Activated naive CD4-positive, alpha-beta T cell treated with anti-CD3 and anti-CD28 coated beads, Interleukin-2, amount 50 U/mL, for 24 hours (primary cell): ENCODE measurements around the gene MAD2L1BP.
"Not testable (repeated sequence)": the region's sequence is repeated elsewhere in the genome, so short reads cannot be mapped to it uniquely, and the experiment has no call there.

Source experiments
- H3K27ac Mint-ChIP-seq: one replicate; pipeline ENCODE4 v1.8.0; 2021; ENCODE audit warnings: mild to moderate bottlenecking, mixed read lengths
- H3K27me3 Mint-ChIP-seq: one replicate; pipeline ENCODE4 v1.8.0; 2021; ENCODE audit warnings: mixed read lengths
- H3K36me3 Mint-ChIP-seq: one replicate; pipeline ENCODE4 v1.8.0; 2021; ENCODE audit warnings: mixed read lengths
- H3K4me1 Mint-ChIP-seq: one replicate; pipeline ENCODE4 v1.8.0; 2021; ENCODE audit warnings: mixed read lengths
- H3K4me3 Mint-ChIP-seq: one replicate; pipeline ENCODE4 v1.8.0; 2021; ENCODE audit warnings: mild to moderate bottlenecking, mixed read lengths
- H3K9me3 Mint-ChIP-seq: one replicate; pipeline ENCODE4 v1.8.0; 2021; ENCODE audit warnings: mixed read lengths

Gene MAD2L1BP

GRCh38 chr6:43636308-43636659 is 644 bp downstream of the MAD2L1BP start:
- Mint-ChIP-seq H3K27me3 (no peaks in the 10 kb centered on the region), H3K4me1 (peaks cover 46% of the 10 kb centered on the region), H3K9me3 (no peaks in the 10 kb centered on the region), H3K36me3 (peaks cover 11% of the 10 kb centered on the region), H3K4me3 (peak overlapping the region; percentile 100), H3K27ac (peak overlapping the region; percentile 97)

GRCh38 chr6:43639984-43640800 is 4.6 kb downstream of the MAD2L1BP start:
- H3K27me3 Mint-ChIP-seq, result no peaks in the 10 kb centered on the region
- no peak overlapping the region for H3K27ac Mint-ChIP-seq

GRCh38 chr6:43644940-43645612 is 9.4 kb downstream of the MAD2L1BP start, which contains the start of gene RSPH9:
RSPH9 (plus strand) TSS chr6:43645036; CDS start chr6:43645099, 63 bp downstream.
- Mint-ChIP-seq H3K27ac (peak within 1 kb of the TSS; percentile 2), H3K36me3 (peaks cover 10% of the 10 kb centered on the region), H3K4me3 (peak within 1 kb of the TSS; percentile 82), H3K27me3 (no peaks in the 10 kb centered on the region), H3K9me3 (no peaks in the 10 kb centered on the region), H3K4me1 (peaks cover 20% of the 10 kb centered on the region)

More at GRCh38 chr6:43639984-43640800, 4.6 kb downstream of the MAD2L1BP start:
- peak overlapping the region; percentile 16 for H3K4me3 Mint-ChIP-seq
- H3K9me3 Mint-ChIP-seq, result no peaks in the 10 kb centered on the region
- peaks cover 17% of the 10 kb centered on the region for H3K36me3 Mint-ChIP-seq
- H3K4me1 Mint-ChIP-seq, result peaks cover 45% of the 10 kb centered on the region

GRCh38 chr6:43645613-43645964 is 9.9 kb downstream of the MAD2L1BP start:
- Mint-ChIP-seq H3K27ac (peak overlapping the region; percentile 2), H3K4me1 (peaks cover 15% of the 10 kb centered on the region), H3K4me3 (peak overlapping the region; percentile 82), H3K27me3 (no peaks in the 10 kb centered on the region), H3K36me3 (peaks cover 7% of the 10 kb centered on the region), H3K9me3 (no peaks in the 10 kb centered on the region)

- peaks cover 10% of the 10 kb centered on the region for H3K4me1 Mint-ChIP-seq
- no peak overlapping the region for H3K4me3 Mint-ChIP-seq
These were observed 12.0 kb downstream of the MAD2L1BP start for GRCh38 chr6:43647613-43648012.

GRCh38 chr6:43648248-43648647 is 12.6 kb downstream of the MAD2L1BP start:
- no peaks in the 10 kb centered on the region for H3K9me3 Mint-ChIP-seq
- no peaks in the 10 kb centered on the region for H3K36me3 Mint-ChIP-seq
- H3K4me3 Mint-ChIP-seq, result no peak overlapping the region

More at GRCh38 chr6:43647613-43648012, 12.0 kb downstream of the MAD2L1BP start:
- Mint-ChIP-seq H3K27me3 (no peaks in the 10 kb centered on the region), H3K9me3 (no peaks in the 10 kb centered on the region), H3K36me3 (peaks cover 3% of the 10 kb centered on the region), H3K27ac (no peak overlapping the region)

GRCh38 chr6:43652822-43653221 is 17.2 kb downstream of the MAD2L1BP start:
- not testable (repeated sequence) for H3K9me3 Mint-ChIP-seq, H3K4me1 Mint-ChIP-seq, H3K27me3 Mint-ChIP-seq, H3K27ac Mint-ChIP-seq, H3K4me3 Mint-ChIP-seq, H3K36me3 Mint-ChIP-seq

More at GRCh38 chr6:43648248-43648647, 12.6 kb downstream of the MAD2L1BP start:
- Mint-ChIP-seq H3K27me3 (no peaks in the 10 kb centered on the region), H3K27ac (no peak overlapping the region), H3K4me1 (peaks cover 10% of the 10 kb centered on the region)

GRCh38 chr6:43657221-43657802 is 21.7 kb downstream of the MAD2L1BP start:
- H3K9me3 Mint-ChIP-seq, result no peaks in the 10 kb centered on the region
- peaks cover 3% of the 10 kb centered on the region for H3K4me1 Mint-ChIP-seq
- H3K36me3 Mint-ChIP-seq, result no peaks in the 10 kb centered on the region
- no peak overlapping the region for H3K4me3 Mint-ChIP-seq
- no peak overlapping the region for H3K27ac Mint-ChIP-seq
- no peaks in the 10 kb centered on the region for H3K27me3 Mint-ChIP-seq

- H3K27ac Mint-ChIP-seq, result no peak overlapping the region
- H3K9me3 Mint-ChIP-seq, result no peaks in the 10 kb centered on the region
- peaks cover 3% of the 10 kb centered on the region for H3K4me1 Mint-ChIP-seq
- no peak overlapping the region for H3K4me3 Mint-ChIP-seq
- H3K36me3 Mint-ChIP-seq, result no peaks in the 10 kb centered on the region
- no peaks in the 10 kb centered on the region for H3K27me3 Mint-ChIP-seq
These were observed 22.5 kb downstream of the MAD2L1BP start for GRCh38 chr6:43658161-43658560.

GRCh38 chr6:43662948-43663347 is 27.3 kb downstream of the MAD2L1BP start:
- H3K27ac Mint-ChIP-seq, H3K9me3 Mint-ChIP-seq, H3K36me3 Mint-ChIP-seq, H3K27me3 Mint-ChIP-seq, H3K4me3 Mint-ChIP-seq: not testable (repeated sequence)
- H3K4me1 Mint-ChIP-seq, result peaks cover 15% of the 10 kb centered on the region

- Mint-ChIP-seq H3K36me3 (no peaks in the 10 kb centered on the region), H3K27ac (no peak overlapping the region), H3K27me3 (no peaks in the 10 kb centered on the region), H3K4me3 (no peak overlapping the region), H3K9me3 (no peaks in the 10 kb centered on the region), H3K4me1 (peaks cover 15% of the 10 kb centered on the region)
These were observed 29.7 kb downstream of the MAD2L1BP start for GRCh38 chr6:43665376-43665775.

GRCh38 chr6:43666196-43666920 is 30.7 kb downstream of the MAD2L1BP start:
- Mint-ChIP-seq H3K4me3 (no peak overlapping the region), H3K27ac (peak overlapping the region; percentile 46), H3K36me3 (no peaks in the 10 kb centered on the region), H3K9me3 (no peaks in the 10 kb centered on the region), H3K4me1 (peaks cover 15% of the 10 kb centered on the region), H3K27me3 (no peaks in the 10 kb centered on the region)

GRCh38 chr6:43667245-43668150 is 31.9 kb downstream of the MAD2L1BP start:
- Mint-ChIP-seq H3K9me3 (no peaks in the 10 kb centered on the region), H3K4me1 (peaks cover 15% of the 10 kb centered on the region), H3K36me3 (no peaks in the 10 kb centered on the region), H3K4me3 (peak overlapping the region; percentile 70), H3K27me3 (no peaks in the 10 kb centered on the region), H3K27ac (peak overlapping the region; percentile 82)

- H3K4me3 Mint-ChIP-seq, result no peak overlapping the region
- no peaks in the 10 kb centered on the region for H3K27me3 Mint-ChIP-seq
These were observed 32.8 kb downstream of the MAD2L1BP start for GRCh38 chr6:43668151-43669028.

More at GRCh38 chr6:43668151-43669028, 32.8 kb downstream of the MAD2L1BP start:
- Mint-ChIP-seq H3K36me3 (no peaks in the 10 kb centered on the region), H3K4me1 (peaks cover 15% of the 10 kb centered on the region), H3K27ac (peak overlapping the region; percentile 6), H3K9me3 (no peaks in the 10 kb centered on the region)
